HG03196 (cell line): ENCODE measurements around the gene FAM110A.
A peak's percentile ranks its signal among the peaks of the same experiment; 100 is the strongest.
"Not testable (repeated sequence)": the region's sequence is repeated elsewhere in the genome, so short reads cannot be mapped to it uniquely, and the experiment has no call there.

Experiments
- ATAC-seq: cut with Tn5 transposase; IDR thresholded peaks from one replicate; pipeline ENCODE4 v1.9.1; 2021; ENCODE audit not compliant: unreplicated experiment

FAM110A gene

GRCh38 chr20:841568-842546, 8.3 kb downstream of the FAM110A start:
- no peak for ATAC-seq

- no peak for ATAC-seq
Measured at GRCh38 chr20:842547-842940, 9.0 kb downstream of the FAM110A start.

- no peak for ATAC-seq
Measured at GRCh38 chr20:843912-844311, 10.4 kb downstream of the FAM110A start.

DNA sequence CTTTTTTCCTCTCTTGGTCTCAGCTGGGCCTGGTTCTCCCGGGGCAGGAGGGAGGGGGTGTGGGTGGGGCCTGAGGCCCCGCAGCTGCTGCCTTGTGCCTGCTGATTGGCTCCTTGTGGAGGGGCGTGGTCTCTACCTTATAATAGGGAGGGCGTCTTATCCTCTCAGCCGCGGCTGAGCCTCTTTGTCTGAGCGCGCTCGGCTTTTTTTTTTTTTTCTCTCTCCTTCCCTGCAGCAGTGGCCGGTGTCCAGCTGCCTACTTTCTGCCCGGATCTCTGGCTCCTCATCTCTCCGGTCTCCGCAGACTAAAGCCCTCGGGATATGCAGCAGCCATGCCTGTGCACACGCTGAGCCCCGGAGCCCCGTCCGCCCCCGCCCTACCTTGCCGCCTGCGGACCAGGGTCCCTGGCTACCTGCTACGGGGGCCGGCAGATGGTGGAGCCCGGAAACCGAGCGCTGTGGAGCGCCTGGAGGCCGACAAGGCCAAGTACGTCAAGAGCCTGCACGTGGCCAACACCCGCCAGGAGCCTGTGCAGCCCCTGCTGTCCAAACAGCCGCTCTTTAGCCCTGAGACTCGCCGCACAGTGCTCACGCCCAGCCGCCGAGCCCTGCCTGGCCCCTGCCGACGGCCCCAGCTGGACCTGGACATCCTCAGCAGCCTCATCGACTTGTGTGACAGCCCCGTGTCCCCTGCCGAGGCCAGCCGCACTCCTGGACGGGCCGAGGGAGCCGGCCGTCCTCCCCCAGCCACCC, 11.1 kb downstream of the FAM110A start:
- ATAC-seq = peak; percentile 81

DNA sequence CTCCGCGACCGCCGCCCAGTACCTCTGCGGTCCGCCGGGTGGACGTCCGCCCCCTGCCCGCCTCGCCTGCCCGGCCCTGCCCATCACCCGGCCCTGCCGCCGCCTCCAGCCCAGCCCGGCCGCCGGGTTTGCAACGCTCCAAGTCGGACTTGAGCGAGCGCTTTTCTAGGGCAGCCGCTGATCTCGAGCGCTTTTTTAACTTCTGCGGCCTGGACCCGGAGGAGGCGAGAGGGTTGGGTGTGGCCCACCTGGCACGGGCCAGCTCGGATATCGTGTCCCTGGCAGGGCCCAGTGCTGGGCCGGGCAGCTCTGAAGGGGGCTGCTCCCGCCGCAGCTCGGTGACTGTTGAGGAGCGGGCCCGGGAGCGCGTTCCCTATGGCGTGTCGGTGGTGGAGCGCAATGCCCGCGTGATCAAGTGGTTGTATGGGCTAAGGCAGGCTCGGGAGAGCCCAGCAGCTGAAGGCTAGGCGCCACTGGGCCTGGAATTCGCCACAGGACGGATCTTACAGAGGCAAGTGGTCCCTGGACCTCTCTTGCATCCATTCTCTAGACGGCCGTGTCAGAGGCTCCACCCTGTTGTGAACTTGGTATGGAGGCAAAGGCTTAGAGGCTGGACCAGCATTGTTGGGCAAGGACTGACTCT, 11.8 kb downstream of the FAM110A start:
- no peak for ATAC-seq

GRCh38 chr20:845941-846893, 12.7 kb downstream of the FAM110A start:
- no peak for ATAC-seq

GRCh38 chr20:846894-847278, 13.4 kb downstream of the FAM110A start:
- ATAC-seq = no peak

DNA sequence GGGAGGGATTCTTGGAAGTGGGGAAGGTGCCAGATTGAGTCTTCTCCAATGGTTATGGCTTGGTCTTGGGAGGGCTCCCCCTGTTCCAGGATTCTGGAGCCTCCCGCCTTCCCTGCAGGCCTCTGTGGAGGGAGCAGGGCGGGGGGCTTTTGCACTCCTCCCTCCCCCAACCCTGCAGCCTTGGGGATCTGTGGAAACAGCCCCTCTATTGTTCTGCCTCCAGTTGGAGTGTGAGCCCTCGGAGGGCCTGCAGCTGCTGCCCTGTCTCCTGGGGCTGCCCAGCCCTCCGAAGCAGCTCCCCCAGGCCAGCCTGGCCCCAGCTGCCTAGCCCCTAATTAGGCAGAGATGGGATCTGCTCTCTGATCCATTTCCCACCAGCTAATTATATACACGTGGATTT, 14.7 kb downstream of the FAM110A start:
- no peak for ATAC-seq

DNA sequence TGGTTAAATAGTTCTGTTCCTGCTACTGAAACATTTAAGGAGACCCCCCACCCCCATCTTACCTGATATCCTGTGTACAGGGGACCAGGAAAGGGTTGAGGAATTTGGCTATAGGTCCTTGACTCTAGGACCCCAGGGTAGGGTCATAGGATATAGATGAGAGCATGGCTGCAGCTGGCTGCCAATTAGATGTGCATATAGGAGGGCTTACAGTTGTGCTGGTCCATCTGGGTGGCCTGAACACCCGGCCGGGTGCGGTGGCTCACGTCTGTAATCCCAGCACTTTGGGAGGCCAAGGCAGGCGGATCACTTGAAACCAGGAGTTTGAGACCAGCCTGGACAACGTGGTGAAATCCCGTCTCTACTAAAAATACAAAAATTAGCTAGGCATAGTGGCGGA, 15.2 kb downstream of the FAM110A start:
- not testable (repeated sequence) for ATAC-seq

DNA sequence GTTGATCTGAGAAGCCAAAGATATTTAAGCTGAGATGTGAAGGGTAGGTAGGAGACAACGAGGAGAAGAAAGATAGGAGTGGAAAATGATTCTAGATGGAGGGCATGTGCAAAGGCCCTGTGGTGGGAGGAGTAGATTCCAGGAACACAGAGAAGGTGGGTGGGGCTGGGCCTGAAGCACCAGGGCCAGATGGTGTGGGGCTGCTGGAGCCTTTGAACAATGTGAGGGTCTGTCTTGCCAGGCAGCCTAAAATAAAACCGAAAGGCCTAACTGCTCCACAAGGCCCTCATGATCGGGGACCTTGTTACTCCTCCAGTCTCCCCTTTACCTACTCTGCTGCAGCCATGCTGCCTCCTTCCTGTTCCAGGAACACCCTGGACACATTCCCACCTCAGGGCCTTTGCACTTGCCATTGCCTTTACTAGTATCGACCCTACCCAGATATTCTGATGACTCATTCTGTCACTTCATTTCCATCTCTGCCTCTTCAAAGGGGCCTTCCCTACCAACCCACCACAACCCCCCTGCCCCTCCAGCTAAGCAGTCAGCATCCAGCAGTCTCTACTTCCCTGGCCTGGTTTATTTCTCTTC, 20.0 kb downstream of the FAM110A start:
- ATAC-seq = no peak

DNA sequence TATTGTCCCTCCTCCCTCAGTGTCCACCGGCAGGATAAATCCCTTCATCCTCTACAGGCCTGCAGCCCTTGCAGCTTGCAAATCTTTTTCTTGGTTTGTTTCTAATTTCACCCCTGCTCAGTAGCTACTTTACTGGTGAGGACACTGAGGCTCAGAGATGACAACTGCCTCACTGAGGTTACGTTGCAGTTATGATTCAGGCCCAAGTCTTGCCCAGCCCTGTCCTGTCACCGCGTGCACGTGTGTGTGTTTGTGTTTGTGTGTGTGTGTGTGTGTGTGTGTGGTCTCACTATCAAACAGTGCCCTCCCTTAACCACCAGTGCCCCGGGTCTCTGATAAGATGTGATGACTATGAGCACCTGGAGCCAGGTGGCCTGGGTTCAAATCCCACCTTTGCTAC, 21.1 kb downstream of the FAM110A start:
- ATAC-seq = no peak

GRCh38 chr20:855466-856360, 22.2 kb downstream of the FAM110A start:
- no peak for ATAC-seq

- no peak for ATAC-seq
Measured at GRCh38 chr20:856361-856775, 22.9 kb downstream of the FAM110A start.

GRCh38 chr20:858011-858410, 24.5 kb downstream of the FAM110A start:
- no peak for ATAC-seq

- ATAC-seq = no peak
Measured at GRCh38 chr20:859751-860231, 26.3 kb downstream of the FAM110A start.

- ATAC-seq = no peak
Measured at GRCh38 chr20:860891-861290, 27.4 kb downstream of the FAM110A start.

GRCh38 chr20:865440-865839, 31.9 kb downstream of the FAM110A start:
- no peak for ATAC-seq

- ATAC-seq = no peak
Measured at GRCh38 chr20:868279-868678, 34.8 kb downstream of the FAM110A start.

DNA sequence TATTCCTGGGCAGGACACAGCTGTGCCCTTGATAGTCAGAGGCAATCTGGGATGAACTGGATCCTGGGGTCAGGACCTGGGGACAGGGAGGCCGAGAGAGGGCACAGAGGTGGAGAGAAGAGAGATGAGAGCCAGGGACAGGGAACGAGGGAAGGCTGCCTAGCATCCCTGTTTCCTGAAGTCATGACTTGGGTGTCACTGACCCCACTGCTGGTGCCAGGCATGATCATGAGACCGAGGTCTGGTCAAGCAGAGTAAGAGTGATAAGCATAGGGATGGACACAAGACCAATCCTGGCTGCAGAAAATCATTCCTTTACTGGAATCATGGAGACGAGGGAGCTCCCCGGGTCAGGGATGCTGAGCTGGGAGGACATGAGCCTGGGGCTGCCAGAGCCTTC, 36.1 kb downstream of the FAM110A start:
- no peak for ATAC-seq
